GM18511 (cell line): ENCODE measurements around the gene FAF1.
"Not testable (repeated sequence)": the region's sequence is repeated elsewhere in the genome, so short reads cannot be mapped to it uniquely, and the experiment has no call there.

Source experiments
- ATAC-seq: cut with Tn5 transposase; IDR thresholded peaks from one replicate; pipeline ENCODE4 v1.9.1; 2021; ENCODE audit warnings: mild to moderate bottlenecking, moderate library complexity; ENCODE audit not compliant: unreplicated experiment

FAF1 gene

GRCh38 chr1:50967416-50968157, 7.5 kb upstream of the FAF1 start:
- peak; percentile 16 for ATAC-seq

GRCh38 chr1:50966991-50967390, 6.9 kb upstream of the FAF1 start:
- ATAC-seq, result no peak

DNA sequence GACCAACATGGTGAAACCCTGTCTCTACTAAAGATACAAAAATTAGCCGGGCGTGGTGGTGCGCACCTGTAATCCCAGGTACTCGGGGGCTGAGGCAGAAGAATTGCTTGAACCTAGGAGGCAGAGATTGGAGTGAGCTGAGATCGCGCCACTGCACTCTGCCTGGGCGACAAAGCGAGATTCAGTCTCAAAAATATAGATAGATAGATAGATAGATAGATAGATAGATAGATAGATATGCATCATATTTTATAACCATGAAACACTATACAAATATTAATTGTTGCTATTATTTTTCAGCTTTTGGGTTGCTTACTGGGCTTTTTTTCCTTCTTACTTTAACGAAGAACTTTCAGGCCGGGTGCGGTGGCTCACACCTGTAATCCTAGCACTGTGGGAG, 4.8 kb upstream of the FAF1 start:
- ATAC-seq, result no peak

- peak; percentile 26 for ATAC-seq
Measured at GRCh38 chr1:50959303-50959912, 659 bp downstream of the FAF1 start.

DNA sequence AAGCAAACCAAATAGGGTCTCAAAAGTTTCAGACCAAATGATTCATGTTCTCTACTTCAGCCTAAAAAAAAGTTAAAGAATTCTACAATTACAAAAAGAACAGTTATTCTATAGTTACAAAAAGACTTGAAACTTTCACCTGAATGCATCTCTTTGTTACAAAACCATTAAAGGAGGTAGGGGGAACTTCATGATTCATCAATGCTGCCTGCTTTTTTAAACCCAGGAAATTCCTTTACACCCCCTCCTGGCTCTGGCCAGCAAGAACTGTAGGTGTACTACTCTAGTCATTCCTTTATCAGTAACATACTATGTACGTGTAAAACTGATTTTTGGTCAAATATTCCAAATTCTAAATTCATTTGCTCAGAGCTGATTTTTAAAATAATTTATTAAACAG, 5.0 kb downstream of the FAF1 start:
- ATAC-seq, result no peak

DNA sequence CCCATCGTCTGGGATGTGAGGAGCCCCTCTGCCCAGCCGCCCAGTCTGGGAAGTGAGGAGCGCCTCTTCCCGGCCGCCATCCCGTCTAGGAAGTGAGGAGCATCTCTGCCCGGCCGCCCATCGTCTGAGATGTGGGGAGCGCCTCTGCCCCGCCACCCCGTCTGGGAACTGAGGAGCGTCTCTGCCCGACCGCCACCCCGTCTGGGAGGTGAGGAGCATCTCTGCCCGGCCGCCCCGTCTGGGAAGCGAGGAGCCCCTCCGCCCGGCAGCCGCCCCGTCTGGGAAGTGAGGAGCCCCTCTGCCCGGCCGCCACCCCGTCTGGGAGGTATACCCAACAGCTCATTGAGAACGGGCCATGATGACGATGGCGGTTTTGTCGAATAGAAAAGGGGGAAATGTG, 7.5 kb downstream of the FAF1 start:
- not testable (repeated sequence) for ATAC-seq

GRCh38 chr1:50950396-50950795, 9.7 kb downstream of the FAF1 start:
- no peak for ATAC-seq

DNA sequence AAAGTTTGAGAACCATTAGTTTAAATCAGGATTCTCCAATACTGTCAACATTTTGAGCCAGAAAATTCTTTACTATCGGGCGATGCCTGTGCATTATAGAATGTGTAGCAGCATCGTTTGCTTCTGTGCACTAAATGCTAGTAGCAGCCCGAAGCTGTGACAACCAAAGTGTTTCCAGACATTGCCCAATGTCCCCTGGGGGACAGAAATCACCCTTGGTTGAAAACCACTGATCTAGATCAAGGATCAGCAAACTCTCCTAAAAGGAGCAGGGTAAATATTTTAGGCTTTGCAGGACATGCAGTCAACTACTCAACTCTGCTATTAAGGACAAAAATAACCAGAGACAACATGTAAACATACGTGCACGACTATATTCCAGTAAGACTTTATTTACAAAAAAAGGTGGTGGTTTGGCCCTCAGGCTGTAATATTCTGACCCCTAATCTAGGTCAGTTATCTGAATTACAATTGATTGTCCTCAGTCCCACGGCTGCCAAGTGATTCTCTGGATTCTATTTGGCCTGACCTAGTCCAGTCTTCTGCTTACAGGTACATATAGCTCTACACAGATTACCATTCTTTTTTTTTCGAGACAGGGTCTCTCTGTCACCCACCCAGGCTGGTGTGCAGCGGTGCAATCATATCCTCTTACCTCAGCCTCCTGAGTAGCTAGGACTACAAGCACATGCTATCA, 10.6 kb downstream of the FAF1 start:
- ATAC-seq, result no peak

DNA sequence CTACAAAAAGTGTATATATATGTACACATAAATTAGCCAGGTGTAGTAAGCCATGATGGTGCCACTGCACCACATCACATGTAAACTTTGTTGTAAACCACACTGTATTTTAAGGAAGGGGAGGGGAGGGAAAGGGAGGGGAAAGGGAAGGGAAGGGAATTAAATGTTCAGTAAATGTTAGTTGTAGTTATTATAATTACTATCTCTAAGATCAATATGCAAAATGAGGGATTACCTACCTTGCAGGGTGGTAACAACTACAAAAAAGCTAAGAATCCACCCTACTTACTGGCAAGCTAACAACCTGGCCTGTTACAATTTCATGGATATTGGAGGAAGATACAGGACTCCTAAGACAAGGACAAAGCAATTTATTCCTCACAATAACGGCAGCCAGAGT, 17.7 kb downstream of the FAF1 start:
- no peak for ATAC-seq

DNA sequence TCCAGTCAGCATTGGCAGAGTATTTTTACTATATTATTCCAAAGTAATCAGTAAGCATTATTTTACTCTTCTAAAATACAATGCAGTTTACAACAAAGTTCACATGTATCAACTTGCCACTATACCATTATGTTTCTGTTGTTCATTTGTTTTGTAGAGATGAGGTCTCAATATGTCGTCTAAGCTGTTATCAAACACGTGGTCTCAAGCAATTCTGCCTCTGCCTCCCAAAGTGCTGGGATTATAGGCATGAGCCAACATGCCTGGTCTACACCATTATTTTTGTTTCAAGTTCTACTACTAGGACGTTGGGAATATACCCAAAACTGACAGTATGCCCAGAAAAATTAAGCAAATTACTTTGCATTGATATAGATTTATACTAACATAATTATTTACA, 19.8 kb downstream of the FAF1 start:
- ATAC-seq, result no peak

DNA sequence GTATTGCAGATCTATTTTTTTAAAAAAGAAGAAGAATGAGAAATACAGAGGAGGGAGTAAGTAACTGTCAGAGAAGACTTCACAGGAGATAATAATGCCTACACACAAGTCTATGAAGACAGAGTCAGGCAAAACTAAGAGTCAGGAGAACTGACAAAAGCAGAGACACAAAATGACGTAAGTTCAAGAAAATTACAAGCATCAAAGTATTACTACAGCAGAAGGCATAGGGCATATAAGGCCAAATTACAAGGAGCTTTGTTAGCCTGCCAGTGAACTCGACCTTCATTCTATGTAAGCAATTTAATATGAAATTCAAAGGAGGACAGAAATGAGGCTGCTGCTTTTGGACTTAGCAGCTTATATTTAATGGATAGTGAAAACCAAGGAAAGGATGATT, 23.7 kb downstream of the FAF1 start:
- no peak for ATAC-seq

- not testable (repeated sequence) for ATAC-seq
Measured at GRCh38 chr1:50935276-50935675, 24.8 kb downstream of the FAF1 start.

DNA sequence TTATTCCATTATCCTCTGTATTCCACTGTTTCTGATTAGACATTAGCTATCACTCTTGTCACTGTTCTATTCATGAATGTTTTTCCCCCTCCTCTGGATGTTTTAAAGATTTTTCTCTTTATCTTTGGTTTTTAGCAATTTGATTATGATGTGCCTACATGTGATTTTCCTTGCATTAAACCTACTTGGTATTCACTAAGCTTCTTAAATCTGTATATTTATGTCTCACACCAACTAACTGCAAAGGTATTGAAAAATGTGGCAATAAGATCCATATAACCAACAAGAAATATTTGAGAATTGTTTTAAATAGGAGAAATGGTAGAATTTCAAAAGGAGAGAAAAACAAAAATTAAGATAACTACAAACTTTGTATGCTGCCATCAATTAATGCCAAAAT, 25.2 kb downstream of the FAF1 start:
- no peak for ATAC-seq

- ATAC-seq, result not testable (repeated sequence)
Measured at GRCh38 chr1:50933770-50934169, 26.3 kb downstream of the FAF1 start.

GRCh38 chr1:50932043-50932442, 28.0 kb downstream of the FAF1 start:
- not testable (repeated sequence) for ATAC-seq

- ATAC-seq, result no peak
Measured at GRCh38 chr1:50930965-50931737, 28.9 kb downstream of the FAF1 start.

DNA sequence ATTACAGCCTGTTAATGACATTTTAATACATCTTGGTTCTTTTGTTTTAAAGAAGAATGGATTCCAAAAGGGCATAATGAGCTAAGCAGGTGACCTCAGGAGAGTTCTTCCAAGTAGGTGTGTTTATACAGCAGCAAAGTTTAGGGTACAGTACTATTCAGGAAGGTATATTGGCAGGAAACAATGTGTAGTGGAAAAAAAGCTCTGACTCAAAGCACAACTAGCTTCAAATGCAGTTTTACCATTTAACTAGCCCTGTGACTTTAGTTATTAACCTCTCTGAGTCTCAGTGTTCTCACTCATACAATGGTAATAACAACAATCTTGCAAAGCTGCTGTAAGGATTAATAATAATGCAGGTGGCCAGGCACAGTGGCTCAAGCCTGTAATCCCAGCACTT, 29.9 kb downstream of the FAF1 start:
- ATAC-seq, result peak; percentile 90

- no peak for ATAC-seq
Measured at GRCh38 chr1:50929376-50929958, 30.6 kb downstream of the FAF1 start.

DNA sequence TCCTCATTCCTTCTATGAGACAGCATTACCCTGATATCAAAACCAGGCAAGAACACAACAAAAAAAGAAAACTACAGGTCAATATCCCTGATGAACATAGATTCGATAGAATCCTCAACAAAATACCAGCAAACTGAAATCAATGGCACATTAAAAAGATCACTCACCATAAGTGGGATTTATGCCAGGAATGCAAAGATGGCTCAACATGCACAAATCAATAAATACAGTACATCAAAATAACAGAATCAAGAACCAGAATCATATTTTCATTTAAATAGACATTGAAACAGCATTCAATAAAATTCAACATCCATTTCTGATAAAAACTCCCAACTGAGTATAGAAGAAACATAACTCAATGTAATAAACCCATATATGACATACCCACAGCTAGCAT, 36.5 kb downstream of the FAF1 start:
- ATAC-seq, result no peak

DNA sequence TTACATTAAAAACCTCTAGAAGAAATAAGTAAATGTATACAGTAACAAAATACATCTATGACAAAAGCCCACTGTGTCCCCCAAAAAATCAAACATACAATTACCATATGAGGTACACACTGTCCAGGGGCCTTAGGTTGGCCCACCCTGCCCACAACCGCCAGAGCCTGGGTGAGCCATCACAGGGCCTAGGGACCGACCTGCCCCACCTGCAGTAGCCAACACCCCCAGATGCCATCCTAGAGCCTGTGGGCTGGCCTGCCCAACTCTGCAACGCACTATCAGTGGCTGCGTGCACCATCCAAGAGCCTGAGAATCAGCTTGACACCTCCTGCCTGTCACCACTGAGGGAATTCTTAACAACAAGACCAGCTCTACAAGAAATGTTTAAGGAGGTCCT, 39.0 kb downstream of the FAF1 start:
- no peak for ATAC-seq

GRCh38 chr1:50920409-50920808, 39.7 kb downstream of the FAF1 start:
- no peak for ATAC-seq
